OCI-LY1 (cell line): ENCODE results near the gene NECAB2.

Source experiments
- EZH2 ChIP-seq: fragments of 200-600 bp; sonication (generic), shearing (Covaris generic); IDR thresholded peaks from 2 replicates; pipeline ENCODE4 v1.8.0; 2017; ENCODE audit warnings: borderline replicate concordance, mixed run types, mild to moderate bottlenecking, antibody characterized with exemption, low read length, moderate library complexity, mixed read lengths
- TF ChIP-seq, protein P1 (sequence below): fragments of 200-600 bp; sonication (generic), shearing (Covaris generic); IDR thresholded peaks from 2 replicates; pipeline ENCODE4 v1.5.1; 2017; ENCODE audit warnings: mild to moderate bottlenecking, antibody characterized with exemption, low read length, moderate library complexity, mixed read lengths

DNA sequence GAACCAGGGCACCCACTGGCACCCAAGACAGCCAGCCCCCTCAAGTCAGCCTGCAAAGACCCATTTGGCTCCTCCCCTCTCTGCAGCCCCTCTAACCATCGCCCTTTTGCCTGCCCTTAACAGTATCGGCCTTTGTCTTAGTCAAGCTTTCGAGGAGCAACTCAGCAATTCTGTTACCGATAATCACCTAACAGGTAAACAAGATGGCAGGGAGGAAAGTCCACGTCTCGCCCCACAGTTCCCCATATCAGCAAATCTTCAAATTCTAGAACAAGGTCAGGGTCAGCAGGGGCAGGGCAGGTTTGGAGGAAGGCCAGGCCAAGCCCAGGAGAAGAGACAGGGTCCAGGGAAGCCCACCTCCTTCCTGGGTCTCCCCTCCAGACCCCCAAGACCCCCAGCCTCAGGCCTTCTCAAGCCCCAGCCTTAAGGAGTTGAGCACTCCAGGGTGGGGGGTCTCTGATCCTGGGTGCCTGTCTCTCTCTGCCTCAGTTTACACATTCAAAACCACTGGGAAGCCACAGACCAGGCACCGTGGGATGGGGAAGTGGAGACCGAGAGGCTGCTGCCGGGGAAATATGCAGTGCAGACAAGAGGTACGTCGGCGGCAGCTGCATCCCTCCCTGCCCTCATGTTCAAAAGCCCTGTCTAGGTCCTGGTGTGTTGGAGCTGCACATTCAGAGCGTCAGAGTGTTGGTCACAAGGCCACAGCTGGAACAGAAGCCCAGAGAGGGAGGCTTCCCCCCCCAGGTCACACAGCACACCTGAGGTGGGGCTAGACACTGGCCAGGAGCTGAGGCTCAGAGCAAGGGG is 18.9 kb upstream of the NECAB2 start:
- no peak for TF ChIP-seq EZH2
- TF ChIP-seq, protein P1, sequence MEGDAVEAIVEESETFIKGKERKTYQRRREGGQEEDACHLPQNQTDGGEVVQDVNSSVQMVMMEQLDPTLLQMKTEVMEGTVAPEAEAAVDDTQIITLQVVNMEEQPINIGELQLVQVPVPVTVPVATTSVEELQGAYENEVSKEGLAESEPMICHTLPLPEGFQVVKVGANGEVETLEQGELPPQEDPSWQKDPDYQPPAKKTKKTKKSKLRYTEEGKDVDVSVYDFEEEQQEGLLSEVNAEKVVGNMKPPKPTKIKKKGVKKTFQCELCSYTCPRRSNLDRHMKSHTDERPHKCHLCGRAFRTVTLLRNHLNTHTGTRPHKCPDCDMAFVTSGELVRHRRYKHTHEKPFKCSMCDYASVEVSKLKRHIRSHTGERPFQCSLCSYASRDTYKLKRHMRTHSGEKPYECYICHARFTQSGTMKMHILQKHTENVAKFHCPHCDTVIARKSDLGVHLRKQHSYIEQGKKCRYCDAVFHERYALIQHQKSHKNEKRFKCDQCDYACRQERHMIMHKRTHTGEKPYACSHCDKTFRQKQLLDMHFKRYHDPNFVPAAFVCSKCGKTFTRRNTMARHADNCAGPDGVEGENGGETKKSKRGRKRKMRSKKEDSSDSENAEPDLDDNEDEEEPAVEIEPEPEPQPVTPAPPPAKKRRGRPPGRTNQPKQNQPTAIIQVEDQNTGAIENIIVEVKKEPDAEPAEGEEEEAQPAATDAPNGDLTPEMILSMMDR = no peak
